T-cell (primary cell): ENCODE results near the gene NKAIN4. TPM values are rescaled to one million over a fixed set of nuclear protein-coding genes. Genes with fewer than 3 reads are reported as not detected.

ENCODE experiments used
- total RNA-seq, 35 experiments: library from RNA in 6 of 35; stranded (reverse) in 6 of 35; fragments of 120-200 nt in 1 of 35; gene quantifications; one replicate each; pipeline versions ENCODE4 v1.2.1 to v1.2.4 and lab custom pipeline; 2013 to 2026

The NKAIN4 gene
- total RNA-seq, 5 donors from 2014 or later (not counting 1 experiment from before 2014, with no cell fraction given): not detected

Other genes with a start within 250 kb of the NKAIN4 start
- gene BHLHE23, start 247.5 kb downstream of the NKAIN4 start, total RNA-seq: not detected
- gene YTHDF1, start 38.3 kb downstream of the NKAIN4 start, total RNA-seq: 10 to 100 TPM; 36.7 to 44.5 (median 42.2) TPM
- not detected for gene BIRC7, start 18.6 kb downstream of the NKAIN4 start, total RNA-seq
- 100 to 1,000 TPM; 109 to 129 (median 122) TPM for gene ARFGAP1, start 18.4 kb upstream of the NKAIN4 start, total RNA-seq
- under 1 TPM in 3 of 5 donors, not detected in 2; 0.16 to 0.35 (median 0.23) TPM for gene COL20A1, start 38.7 kb upstream of the NKAIN4 start, total RNA-seq
- not detected for gene CHRNA4, start 106.9 kb upstream of the NKAIN4 start, total RNA-seq
- under 1 TPM; 0.19 to 0.49 (median 0.32) TPM for gene KCNQ2, start 218.2 kb upstream of the NKAIN4 start, total RNA-seq
- 1 to 10 TPM in 3 of 5 donors, under 1 TPM in 2; 0.50 to 3.1 (median 1.1) TPM for gene EEF1A2, start 244.6 kb upstream of the NKAIN4 start, total RNA-seq